HUES48 (cell line): ENCODE measurements around the gene OLIG1.

ENCODE experiments used
- H3K27ac ChIP-seq: one replicate; pipeline ENCODE4 v1.7.0; 2013; ENCODE audit warnings: low read depth, low read length, inconsistent platforms
- H3K27me3 ChIP-seq: 2 replicates; pipeline ENCODE4 v1.6.1; 2013; ENCODE audit warnings: mild to moderate bottlenecking, low read length; ENCODE audit not compliant: control insufficient read depth, insufficient read depth
- H3K36me3 ChIP-seq: 2 replicates; pipeline ENCODE4 v1.6.1; 2013; ENCODE audit warnings: low read length; ENCODE audit not compliant: control insufficient read depth, insufficient read depth
- H3K4me1 ChIP-seq: 2 replicates; pipeline ENCODE4 v1.6.1; 2013; ENCODE audit warnings: mild to moderate bottlenecking, low read length; ENCODE audit not compliant: control insufficient read depth, insufficient read depth
- H3K4me3 ChIP-seq: 2 replicates; pipeline ENCODE4 v1.5.1; 2013; ENCODE audit warnings: mild to moderate bottlenecking, low read depth, low read length
- H3K9ac ChIP-seq: 2 replicates; pipeline ENCODE4 v1.6.1; 2013; ENCODE audit warnings: mild to moderate bottlenecking, low read depth, low read length, moderate library complexity
- H3K9me3 ChIP-seq: 2 replicates; pipeline ENCODE4 v1.6.1; 2013; ENCODE audit warnings: low read length; ENCODE audit not compliant: control insufficient read depth, insufficient read depth

OLIG1 gene

GRCh38 chr21:33115631-33116510 is 45.9 kb downstream of the OLIG1 start:
- H3K9me3 ChIP-seq = no peaks in the 10 kb centered on the region
- H3K4me3 ChIP-seq = no peak overlapping the region
- peaks cover 19% of the 10 kb centered on the region for H3K4me1 ChIP-seq
- no peaks in the 10 kb centered on the region for H3K36me3 ChIP-seq
- peaks cover 27% of the 10 kb centered on the region for H3K27me3 ChIP-seq
- H3K27ac ChIP-seq = no peak overlapping the region
- H3K9ac ChIP-seq = no peak overlapping the region

- peaks cover 19% of the 10 kb centered on the region for H3K27me3 ChIP-seq
- H3K9me3 ChIP-seq = no peaks in the 10 kb centered on the region
- H3K9ac ChIP-seq = no peak overlapping the region
- no peak overlapping the region for H3K27ac ChIP-seq
- H3K4me3 ChIP-seq = no peak overlapping the region
- no peaks in the 10 kb centered on the region for H3K36me3 ChIP-seq
- peaks cover 21% of the 10 kb centered on the region for H3K4me1 ChIP-seq
Observed at GRCh38 chr21:33116676-33117075, 46.7 kb downstream of the OLIG1 start.

GRCh38 chr21:33117101-33117888 is 47.4 kb downstream of the OLIG1 start:
- H3K4me1 ChIP-seq = peaks cover 22% of the 10 kb centered on the region
- H3K27ac ChIP-seq = no peak overlapping the region
- H3K27me3 ChIP-seq = peaks cover 12% of the 10 kb centered on the region
- no peak overlapping the region for H3K9ac ChIP-seq
- no peak overlapping the region for H3K4me3 ChIP-seq
- no peaks in the 10 kb centered on the region for H3K36me3 ChIP-seq
- no peaks in the 10 kb centered on the region for H3K9me3 ChIP-seq
